Islet precursor cell (in vitro differentiated cells): Measurements from ENCODE around the gene TMEM169.
"Not testable (repeated sequence)": the region's sequence is repeated elsewhere in the genome, so short reads cannot be mapped to it uniquely, and the experiment has no call there.

Experiments
- DNase-seq: peaks from one replicate; pipeline ENCODE4 v3.0.0-alpha.2; 2018

TMEM169 gene

GRCh38 chr2:216134958-216135541 is 53.3 kb downstream of the TMEM169 start:
- DNase-seq: no peak

DNA sequence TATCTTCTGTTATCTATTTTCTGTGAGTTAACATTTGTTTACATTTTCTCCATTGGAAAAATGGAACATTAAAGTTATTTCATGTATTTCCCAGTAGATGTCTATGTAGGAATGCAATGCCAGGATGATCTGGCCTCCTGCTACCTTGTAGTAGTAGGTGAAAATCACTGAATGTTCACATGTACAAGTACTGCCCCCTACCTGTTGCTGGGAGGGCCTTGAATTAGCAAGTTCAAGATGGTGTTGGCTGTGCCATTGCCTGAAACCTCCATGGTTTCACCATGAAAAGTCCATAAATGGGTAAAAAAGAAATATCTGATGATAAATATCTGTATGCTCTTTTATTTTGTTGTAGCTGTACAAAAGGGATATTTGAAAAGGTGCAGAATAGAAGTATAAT is 58.2 kb downstream of the TMEM169 start:
- DNase-seq: no peak

- not testable (repeated sequence) for DNase-seq
Measured at GRCh38 chr2:216141516-216141915, 59.8 kb downstream of the TMEM169 start.

- no peak for DNase-seq
Measured at GRCh38 chr2:216142540-216142939, 60.8 kb downstream of the TMEM169 start.

GRCh38 chr2:216144372-216144771 is 62.7 kb downstream of the TMEM169 start:
- no peak for DNase-seq

GRCh38 chr2:216144857-216145256 is 63.1 kb downstream of the TMEM169 start:
- DNase-seq: no peak

GRCh38 chr2:216146573-216146972 is 64.9 kb downstream of the TMEM169 start:
- DNase-seq: no peak

DNA sequence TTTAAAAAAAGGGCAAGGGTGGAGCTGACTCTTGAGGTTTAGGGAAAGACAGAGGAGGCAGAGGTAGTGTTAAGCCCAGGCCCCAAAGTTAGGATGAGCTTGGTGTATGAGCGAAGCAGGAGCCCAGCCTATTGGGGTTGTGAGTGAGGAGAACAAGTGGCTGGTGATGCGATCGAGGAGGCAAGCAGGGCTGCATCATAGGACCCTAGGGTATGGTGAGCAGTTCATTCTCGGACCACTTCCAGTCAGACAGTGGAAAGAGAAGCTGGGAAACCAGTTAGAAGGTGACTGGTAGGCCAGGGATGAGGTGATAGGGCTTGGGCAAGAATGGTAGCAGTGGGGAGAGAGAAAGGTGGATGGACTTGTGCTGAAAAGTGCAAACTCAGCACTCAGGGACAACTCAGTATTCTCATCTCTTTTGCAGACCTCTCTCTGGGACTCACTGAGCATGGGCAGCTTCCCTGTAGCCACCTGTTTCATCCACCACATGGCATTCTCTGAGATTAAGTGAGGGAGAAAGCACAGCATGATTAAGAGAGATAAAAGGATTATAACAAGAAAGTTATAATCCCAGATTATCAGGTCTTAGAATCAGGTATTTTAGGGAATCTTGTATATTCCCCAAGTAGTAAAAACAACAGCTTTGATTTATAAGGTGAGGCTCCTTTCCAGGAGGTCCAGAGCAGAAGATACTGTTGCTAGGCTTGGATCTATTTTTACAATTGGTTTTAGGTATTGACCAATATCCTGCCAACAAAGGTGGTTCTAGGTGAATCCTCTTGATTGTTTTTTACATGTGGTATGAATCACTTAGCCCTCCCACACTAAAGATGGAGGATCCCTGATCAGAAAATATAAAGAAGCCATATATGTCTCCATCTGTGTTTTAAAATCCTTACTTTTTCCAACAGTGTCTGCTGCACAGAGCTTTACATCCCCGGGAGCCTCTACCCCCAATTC is 65.7 kb downstream of the TMEM169 start:
- no peak for DNase-seq

DNA sequence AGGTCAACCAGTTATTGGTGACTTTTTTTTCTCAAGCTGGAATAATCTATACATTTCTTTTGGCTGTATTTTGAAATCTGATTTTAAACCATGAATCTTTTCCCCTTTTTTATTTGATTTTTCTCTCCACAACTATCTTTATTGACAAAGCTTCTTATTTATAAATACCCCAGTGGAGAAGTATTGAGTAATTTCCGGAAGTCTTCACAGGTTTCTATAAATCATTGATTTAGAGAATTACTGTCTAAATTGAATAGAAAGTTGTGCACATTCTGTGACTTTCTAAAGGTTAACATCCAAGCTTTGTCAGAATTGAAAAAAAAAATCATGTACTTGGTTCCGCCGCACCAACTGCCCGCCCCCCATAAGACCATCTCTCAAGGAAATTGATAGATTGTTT is 67.3 kb downstream of the TMEM169 start:
- no peak for DNase-seq

DNA sequence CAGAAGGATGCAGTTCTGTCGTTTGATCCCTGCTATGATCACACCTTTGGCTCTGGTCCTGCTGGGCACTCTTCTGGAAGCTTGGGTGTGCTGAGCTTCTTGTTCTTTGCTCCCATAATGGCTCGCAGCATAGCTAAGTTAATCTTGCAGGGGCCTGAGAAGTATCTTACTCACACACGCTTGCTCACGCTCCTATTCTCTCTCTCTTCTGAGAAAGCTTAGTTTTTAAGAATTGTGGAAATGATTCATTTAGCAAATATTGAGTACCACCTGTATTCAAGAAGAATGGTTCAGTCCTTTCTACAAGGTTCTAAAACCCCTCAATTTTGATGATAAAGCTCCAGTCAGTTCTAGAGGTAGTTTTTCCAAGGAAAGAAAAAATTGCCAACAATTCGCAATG is 68.0 kb downstream of the TMEM169 start:
- no peak for DNase-seq

GRCh38 chr2:216151313-216152025 is 69.8 kb downstream of the TMEM169 start:
- DNase-seq: no peak
